Ammon's horn (tissue), 1 donor: ENCODE data around the gene HAT1.

ENCODE experiments used
- DNase-seq: peaks from one replicate; pipeline ENCODE4 v3.0.0-alpha.2; 2016; ENCODE audit warnings: low spot score

HAT1 gene

DNA sequence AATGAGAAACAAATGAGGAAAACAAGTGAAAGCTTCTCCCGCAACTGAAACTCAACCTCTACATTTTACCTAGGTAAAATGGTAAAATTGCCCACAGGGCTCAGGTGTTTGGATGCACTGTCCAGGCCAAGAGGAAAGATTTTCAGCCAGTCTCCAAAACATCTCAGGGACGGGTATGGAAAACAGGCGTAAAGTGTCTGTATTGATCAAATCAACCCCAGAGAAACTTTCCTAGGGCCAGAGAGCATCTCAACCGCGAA, 361 bp upstream of the HAT1 start:
- no peak for DNase-seq

DNA sequence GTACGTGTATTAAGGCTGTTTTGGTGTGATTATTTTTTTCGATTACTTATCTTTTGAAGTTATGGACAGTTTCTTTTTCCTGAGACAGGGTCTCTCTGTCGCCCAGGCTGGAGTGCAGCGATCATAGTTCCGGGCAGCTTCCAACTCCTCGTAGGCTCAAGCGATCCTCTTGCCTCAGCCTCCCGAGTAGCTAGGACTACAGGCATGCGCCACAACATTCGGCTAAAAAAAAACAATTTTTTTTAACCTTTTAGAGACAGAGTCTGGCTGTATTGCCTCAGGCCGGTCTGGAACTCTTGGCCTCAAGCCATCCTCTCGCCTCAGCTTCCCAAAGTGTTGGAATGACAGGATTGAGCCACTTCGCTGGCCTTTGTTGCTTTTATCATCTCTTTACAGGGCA, 945 bp downstream of the HAT1 start:
- DNase-seq, result no peak

DNA sequence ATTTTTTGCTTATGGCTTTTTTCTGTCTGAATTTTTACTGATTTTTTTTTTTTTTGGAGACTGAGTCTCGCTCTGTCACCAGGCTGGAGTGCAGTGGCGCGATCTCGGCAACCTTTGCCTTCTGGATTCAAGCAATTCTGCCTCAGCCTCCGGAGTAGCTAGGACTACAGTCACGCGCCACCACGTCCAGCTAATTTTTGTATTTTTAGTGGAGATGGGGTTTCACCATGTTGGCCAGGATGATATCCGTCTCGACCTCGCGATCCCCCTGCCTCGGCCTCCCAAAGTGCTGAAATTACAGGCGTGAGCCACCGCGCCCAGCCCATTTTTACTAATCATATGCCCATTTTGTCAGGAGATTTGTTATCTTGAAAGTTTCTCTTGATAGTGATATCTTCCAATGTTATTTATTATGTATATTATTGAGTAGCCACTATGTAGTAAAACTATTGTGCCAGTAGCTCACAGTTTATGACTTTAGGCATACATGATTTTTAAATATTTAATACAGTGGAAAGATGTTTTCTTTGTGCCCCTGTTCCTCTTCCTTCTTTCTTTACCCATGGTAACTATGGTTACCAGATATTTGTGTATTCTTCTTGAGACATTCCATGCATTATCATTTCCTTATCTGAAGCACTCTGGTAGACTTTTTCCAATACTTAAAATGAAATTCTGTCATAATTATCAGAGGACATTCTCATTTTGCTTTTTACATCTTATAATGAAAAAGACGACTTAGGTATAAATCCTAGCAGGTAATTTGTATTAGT, 2.1 kb downstream of the HAT1 start:
- DNase-seq, result no peak

DNA sequence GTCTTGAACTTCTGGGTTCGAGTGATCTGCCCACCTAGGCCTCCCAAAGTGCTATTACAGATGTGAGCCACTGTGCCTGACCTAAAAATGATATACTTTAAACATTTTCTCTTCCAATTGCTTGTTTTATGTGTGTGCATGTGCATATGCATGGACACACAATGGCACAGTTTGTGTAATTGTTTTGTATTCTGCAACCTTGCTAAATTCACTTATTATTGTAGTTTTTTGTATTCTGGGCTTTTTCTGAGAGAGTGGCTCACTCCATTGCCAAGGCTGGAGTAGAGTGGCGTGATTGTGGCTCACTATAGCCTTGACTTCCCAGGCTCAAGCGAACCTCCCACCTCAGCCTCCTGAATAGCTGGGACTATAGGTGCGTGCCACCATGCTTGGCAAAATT, 8.1 kb downstream of the HAT1 start:
- DNase-seq, result no peak

DNA sequence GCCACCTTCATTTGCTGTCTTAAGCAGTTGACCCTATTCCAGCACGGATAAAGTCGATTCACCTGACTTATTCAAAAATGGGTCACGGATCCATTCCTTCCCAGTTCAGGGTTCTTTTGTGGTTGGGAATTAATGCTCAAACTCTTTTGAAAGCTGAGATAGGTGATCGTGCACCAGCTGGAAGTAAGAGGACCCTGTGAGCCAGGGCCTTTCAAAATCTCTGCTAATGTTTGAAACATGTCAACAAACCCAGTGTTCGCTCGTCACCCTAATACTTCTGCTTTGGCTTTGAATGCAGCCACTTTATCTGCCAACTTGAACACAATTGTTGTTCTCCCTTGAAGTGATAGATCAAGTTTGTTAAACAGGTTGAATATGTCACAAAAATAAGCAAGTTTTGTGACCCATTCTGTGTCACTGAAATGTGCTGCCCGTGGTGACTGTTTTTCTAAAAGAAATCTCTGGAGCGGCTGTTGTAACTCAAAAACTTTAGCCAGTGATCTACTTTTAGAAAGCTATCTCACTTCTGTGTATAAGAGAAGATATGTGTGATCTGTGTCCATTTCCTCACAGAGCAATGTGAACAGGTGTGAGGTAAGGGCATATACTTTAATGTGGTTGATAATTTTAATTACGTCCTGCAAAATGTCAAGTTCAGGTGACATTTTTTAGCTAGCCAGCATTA, 16.9 kb downstream of the HAT1 start:
- no peak for DNase-seq

DNA sequence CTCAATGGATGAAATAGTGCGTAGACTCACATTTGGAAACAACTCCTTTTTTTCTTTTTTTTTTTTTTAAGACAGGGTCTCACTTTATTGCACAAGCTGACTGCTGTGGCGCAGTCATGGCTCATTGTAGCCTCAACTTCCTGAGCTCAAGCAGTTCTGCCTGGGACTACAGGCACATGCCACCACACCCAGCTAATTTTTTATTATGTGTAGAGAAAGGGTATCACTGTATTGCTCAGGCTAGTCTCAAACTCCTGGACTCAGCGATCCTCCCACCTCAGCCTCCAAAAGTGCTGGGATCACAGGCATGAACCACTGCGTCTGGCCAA, 17.4 kb downstream of the HAT1 start:
- no peak for DNase-seq

DNA sequence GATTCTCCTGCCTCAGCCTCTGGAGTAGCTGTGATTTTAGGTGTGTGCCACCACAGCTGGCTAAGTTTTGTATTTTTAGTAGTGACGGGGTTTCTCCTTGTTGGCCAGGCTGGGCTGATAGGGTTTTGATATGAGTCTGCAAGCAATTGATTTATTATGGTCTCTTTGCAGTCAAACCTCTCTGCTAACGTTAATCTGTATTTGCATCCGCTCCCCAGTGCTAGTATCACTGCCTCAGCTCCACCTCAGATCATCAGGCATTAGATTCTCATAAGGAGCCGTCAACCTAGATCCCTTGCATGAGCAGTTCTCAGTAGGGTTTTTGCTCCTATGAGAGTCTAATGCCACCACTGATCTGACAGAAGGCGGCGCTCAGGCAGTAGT, 19.0 kb downstream of the HAT1 start:
- no peak for DNase-seq

DNA sequence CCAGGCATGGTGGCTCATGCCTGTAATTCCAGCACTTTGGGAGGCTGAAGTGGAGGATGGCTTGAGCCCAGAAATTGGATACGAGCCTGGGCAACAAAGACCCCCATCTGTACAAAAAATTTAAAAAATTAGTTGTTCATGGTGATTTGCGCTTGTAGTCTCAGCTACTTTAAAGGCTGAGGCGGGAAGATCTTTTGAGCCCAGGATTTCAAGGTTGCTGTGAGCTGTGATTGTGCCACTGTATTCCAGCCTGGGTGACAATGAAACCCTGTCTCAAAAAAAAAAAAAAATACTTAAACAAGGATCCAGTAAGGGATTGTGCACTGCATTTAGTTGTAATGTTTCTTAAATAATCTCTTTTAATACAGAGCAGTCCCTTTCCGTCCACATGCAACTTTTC, 21.6 kb downstream of the HAT1 start:
- no peak for DNase-seq

DNA sequence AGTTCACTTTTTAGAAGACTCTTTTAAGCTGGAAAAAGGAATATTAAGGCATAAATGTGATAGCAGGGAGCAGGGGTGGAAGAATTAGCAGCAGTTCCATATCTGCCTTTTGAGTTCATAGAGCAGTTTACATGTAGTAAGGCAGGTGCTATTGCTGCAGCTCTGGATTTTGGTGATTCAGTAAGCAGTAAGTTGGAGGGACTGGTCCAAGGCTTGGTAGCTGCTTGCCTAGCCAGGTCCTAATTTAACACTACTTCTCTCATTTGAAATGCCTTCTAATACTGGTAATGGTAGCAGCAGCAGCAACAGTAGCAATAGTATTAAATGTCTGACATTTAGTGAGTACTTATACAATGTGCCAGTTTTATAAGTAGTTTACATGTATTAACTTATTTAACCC, 30.0 kb downstream of the HAT1 start:
- no peak for DNase-seq

DNA sequence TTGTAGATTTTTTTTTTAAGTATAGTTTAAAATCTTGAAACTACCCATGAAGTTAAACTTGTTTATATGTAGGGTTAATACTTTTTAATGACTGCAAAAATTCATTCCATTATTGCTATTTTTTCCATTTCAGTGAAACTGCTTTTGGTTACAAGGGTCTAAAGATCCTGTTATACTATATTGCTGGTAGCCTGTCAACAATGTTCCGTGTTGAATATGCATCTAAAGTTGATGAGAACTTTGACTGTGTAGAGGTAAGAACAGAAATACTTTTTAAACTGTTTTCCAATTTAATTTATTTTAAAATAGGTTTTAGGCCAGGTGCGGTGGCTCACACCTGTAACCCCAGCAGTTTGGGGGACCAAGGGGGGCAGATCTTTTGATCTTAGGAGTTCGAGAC, 30.5 kb downstream of the HAT1 start:
- DNase-seq, result no peak

DNA sequence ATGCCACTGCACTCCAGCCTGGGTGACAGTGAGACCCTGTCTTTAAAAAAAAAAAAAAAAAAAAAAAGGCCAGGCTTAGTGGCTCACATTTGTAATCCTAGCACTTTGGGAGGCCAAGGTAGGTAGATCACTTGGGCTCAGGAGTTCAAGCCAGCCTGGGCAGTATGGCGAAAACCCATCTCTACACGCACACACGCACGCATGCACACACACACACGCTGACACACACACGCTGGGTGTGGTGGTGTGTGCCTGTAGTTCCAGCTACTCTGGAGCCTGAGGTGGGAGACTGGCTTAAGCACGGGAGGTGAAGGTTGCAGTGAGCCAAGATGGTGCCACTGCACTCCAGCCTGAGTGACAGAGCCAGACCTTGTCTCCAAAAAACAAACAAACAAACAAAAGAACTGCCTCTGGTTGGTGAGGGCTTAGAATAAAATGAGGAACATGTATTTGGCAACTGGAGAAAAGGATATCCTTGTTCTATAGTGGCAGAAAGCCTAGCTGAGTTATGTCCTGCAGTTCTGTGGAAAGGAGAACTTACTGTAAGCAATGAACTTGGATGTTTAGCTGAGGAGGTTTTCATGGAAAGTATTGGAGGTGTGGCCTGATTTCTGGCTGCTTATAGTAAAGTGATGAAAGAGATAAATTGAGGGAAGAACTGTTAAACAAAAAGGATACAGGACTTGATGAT, 34.0 kb downstream of the HAT1 start:
- DNase-seq, result peak; percentile 22

DNA sequence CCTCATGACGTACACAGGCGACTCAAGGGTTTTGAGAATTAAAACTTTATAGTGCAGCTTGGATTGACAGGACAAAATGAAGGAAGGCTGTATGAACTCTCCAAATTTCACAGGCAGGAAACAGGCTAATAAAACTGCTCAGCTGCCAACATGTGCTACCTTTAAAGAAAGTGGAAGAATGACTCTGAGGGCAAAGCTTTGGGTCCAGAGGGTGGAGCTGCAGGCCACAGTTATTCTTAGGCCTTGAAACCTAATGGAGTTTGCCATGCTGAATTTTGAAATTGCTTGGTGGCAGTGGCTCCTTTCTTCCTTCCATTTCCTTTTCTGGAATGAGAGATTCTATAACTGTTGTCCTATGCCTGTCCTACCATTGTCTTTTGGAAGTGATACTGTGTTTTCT, 34.8 kb downstream of the HAT1 start:
- no peak for DNase-seq

DNA sequence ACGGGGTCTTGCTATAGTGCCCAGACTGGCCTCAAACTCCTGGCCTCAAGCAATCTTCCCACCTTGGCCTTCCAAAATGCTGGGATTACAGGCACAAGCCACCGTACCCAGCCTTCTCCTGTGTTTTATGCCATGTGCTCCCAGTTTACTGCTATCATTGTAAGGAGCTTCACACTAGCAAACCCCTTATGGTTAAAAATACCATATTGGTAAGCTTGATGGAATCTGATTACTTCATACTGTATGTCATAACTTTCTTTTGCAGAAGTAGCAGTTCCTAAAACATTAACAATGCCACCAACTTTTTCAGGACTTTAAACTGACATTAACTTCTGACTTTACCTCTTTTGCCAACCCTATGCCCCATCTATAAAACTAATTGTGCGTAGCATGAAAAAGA, 36.2 kb downstream of the HAT1 start:
- no peak for DNase-seq

DNA sequence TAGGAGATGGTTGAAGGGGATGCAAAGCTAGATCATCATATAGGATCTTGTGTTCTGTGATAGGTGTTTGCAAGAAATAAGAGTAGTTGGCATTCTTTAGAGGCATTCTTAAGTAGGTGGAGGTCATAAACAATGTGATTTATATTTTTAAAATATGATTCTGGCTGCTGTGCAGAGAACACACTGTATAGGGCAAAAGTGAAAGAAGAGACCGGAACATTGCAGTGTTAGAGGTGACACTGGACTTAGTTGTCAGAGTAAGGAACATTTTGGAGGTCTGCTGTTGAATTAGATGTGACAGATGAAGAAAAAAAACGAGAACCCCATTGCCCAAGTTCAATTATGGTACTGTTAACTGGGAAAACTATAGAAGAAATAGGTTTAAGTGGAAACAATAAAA, 37.7 kb downstream of the HAT1 start:
- no peak for DNase-seq

DNA sequence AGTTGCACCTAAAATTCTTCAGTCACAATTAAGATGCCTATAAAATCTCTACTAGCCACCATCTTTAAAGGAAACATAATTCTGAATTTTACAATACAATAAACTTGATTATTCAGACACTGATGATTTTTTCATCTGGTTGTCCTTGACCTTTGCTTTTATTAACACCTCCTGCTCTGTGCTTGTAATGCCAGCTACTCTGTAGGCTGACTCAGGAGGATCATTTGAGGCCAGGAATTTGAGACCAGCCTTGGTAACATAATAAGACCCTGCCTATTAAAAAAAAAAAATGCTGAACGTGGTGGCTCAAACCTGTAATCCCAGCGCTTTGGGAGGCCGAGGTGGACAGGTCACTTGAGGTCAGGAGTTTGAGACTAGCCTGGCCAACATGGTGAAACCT, 38.3 kb downstream of the HAT1 start:
- no peak for DNase-seq

DNA sequence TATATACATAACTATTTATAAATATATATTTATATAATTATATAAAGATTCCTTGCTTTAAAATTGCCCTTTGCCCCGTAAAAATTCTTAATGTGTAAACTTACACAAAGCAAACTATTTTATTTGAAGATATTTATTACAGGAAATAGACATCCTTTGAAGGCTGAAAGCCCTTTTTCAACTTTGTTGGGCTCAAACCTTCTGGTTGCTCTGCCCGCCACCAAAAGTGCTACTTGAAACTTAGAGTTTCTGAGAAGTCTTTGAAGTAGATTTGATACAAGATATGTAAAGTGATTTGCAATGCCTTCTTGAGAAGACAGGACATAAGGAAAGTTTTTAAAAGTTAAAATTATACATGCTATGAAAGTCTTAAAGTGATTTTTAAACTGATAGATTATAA, 40.9 kb downstream of the HAT1 start:
- no peak for DNase-seq

DNA sequence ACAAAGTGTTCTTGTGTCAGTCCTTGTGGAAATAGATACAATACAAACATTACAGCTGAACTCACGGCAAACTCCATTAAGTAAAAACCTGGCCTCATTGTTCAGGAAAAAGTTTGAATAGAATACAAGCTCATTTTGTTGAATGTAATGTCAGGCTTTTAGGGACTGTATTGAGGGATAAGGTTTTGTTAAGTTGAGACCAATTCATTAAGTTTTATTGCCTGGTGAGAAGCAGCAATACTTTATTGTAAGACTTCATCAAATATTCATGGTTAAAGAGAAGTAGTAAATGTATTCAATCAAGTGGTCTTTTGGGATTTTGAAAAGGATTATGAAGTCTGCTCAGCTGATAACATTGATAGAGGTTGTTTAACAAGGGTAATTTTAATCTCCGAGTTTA, 42.0 kb downstream of the HAT1 start:
- DNase-seq, result no peak

DNA sequence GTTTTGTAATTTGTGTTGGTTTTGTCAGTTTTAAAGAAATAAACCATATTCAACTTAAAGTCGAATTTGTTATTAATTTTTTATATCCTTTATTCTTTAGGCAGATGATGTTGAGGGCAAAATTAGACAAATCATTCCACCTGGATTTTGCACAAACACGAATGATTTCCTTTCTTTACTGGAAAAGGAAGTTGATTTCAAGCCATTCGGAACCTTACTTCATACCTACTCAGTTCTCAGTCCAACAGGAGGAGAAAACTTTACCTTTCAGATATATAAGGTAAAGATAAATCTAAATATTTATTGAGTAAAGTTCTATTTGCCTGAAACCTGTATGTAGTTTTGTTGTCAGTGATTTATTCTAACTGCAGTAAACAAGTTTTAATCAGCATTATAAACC, 43.0 kb downstream of the HAT1 start:
- DNase-seq, result no peak

DNA sequence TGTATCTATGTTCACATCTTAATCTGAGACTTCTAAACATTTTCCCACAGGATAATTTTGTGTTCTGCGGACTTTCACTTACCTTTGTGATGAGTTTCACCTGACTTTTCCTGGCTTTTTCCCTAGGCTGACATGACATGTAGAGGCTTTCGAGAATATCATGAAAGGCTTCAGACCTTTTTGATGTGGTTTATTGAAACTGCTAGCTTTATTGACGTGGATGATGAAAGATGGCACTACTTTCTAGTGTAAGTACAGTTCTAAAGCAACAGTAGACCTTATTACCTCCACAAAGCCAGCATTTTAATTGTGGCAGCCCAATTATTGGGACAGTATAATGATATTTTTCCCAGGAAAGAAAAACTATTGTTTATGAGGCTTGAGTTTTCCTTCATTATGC, 43.4 kb downstream of the HAT1 start:
- DNase-seq, result no peak

DNA sequence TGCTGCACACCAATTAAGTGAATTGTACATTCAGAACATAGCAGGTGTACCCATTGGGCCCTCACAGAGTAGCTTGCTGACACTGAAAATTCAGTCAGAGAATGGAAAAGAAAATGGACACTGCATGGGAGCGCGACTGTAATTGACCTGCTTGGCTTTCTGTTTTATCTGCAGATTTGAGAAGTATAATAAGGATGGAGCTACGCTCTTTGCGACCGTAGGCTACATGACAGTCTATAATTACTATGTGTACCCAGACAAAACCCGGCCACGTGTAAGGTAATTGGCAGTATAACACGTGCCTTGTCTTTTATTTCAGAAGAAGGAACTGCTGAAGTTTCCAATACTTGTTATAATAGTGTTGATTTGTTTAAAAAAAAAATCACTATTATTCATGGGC, 44.0 kb downstream of the HAT1 start:
- DNase-seq, result no peak

DNA sequence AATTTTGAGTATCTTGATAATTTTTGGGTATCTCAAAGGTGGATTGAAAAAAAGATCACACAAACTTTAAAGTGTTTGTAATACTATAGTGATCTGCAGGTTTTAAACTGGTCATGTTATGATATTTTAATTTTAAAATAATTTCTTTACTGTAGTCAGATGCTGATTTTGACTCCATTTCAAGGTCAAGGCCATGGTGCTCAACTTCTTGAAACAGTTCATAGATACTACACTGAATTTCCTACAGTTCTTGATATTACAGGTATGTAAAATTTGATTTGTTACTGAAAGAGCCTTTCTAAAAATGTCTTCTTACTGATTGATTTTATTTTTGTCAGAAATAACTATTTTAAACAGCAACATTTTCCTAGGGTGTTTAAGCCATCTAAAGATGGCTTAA, 44.4 kb downstream of the HAT1 start:
- DNase-seq, result no peak

DNA sequence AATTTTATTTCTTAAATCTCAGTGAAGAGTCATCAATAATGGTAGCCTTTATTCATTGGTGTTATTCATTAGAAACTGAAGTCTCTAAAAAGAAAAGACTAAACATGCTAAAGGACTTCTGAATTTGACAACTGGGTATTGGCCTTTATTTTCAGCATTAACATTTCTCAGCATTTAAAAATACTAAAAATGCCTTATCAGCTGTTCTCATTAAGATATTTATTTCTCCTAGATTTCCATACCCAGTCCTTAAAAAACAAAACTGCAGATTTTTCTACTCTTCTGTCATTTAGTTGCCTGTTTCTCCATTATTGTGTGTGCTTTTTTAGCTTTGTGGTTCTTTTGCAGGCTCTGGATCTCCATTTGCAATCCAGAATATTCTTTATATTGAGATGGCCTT, 46.2 kb downstream of the HAT1 start:
- no peak for DNase-seq

DNA sequence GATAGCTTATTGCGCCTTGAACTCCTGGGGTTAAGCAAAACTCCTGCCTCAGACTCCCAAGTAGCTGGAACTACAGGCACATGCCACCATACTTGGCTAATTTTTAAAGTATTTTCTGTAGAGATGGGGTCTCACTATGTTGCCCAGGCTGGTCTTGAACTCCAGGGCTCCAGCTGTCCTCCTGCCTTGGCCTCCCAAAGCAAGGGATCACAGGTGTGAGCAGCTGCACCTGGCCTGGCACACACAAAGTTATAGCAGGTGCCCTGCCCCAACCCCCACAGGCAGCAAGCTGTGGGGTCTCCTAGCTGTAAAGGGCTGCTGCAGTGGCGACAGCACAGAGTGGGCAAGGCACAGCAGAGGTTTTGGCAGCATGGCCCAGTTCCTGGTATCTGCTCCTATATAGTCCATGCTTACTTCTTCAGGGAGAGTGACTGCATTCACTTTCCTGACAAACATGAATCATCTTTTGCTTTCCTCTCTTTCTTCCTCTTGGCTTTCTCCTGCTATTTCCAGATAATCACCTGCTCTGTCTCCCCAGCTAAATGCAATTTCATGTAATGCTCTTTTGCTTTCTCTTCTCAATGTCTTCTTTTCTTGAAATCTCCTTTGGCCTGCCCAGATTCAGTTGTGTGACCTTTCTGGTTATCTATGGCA, 50.2 kb downstream of the HAT1 start:
- no peak for DNase-seq
